Dermis microvascular lymphatic vessel endothelial cell (primary cell): ENCODE measurements around the gene FBXO45. TPM values are rescaled to one million over a fixed set of nuclear protein-coding genes. Genes with fewer than 3 reads are reported as not detected.

ENCODE experiments used
- total RNA-seq: library from RNA; depleted of rRNA; stranded (reverse); fragments of >200 nt; gene quantifications from 2 replicates; pipeline ENCODE4 v1.2.1, GENCODE V29; 2014

FBXO45 gene
- total RNA-seq, 1 donor from 2014 or later: 12.6 TPM

Other genes with a start within 250 kb of the FBXO45 start
- gene TM4SF19, start 230.3 kb upstream of the FBXO45 start, total RNA-seq: 0.39 and 0.51 TPM in 2 replicates
- gene UBXN7, start 136.2 kb upstream of the FBXO45 start, total RNA-seq: 17.1 and 18.2 TPM in 2 replicates
- gene RNF168, start 64.9 kb upstream of the FBXO45 start, total RNA-seq: 19.5 and 21.2 TPM in 2 replicates
- gene SMCO1, start 53.3 kb upstream of the FBXO45 start, total RNA-seq: not detected in 2 replicates
- gene WDR53, start 106 bp upstream of the FBXO45 start, total RNA-seq: 6.3 and 6.8 TPM in 2 replicates
- gene NRROS, start 71.0 kb downstream of the FBXO45 start, total RNA-seq: 6.3 and 13.3 TPM in 2 replicates
- 5.6 and 6.6 TPM in 2 replicates for gene CEP19, start 143.6 kb downstream of the FBXO45 start, total RNA-seq
- gene PIGX, start 143.7 kb downstream of the FBXO45 start, total RNA-seq: 29.4 and 31.0 TPM in 2 replicates
- 50.3 and 118 TPM in 2 replicates for gene PAK2, start 171.2 kb downstream of the FBXO45 start, total RNA-seq